ENCODE results near the gene RXRB.

RXRB gene

GRCh38 chr6:33169291-33170175 lies 30.9 kb downstream of the RXRB start:
- TF ChIP-seq, protein P1, sequence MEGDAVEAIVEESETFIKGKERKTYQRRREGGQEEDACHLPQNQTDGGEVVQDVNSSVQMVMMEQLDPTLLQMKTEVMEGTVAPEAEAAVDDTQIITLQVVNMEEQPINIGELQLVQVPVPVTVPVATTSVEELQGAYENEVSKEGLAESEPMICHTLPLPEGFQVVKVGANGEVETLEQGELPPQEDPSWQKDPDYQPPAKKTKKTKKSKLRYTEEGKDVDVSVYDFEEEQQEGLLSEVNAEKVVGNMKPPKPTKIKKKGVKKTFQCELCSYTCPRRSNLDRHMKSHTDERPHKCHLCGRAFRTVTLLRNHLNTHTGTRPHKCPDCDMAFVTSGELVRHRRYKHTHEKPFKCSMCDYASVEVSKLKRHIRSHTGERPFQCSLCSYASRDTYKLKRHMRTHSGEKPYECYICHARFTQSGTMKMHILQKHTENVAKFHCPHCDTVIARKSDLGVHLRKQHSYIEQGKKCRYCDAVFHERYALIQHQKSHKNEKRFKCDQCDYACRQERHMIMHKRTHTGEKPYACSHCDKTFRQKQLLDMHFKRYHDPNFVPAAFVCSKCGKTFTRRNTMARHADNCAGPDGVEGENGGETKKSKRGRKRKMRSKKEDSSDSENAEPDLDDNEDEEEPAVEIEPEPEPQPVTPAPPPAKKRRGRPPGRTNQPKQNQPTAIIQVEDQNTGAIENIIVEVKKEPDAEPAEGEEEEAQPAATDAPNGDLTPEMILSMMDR (IDR thresholded peaks at IDR 0.05) = no peak

- TF ChIP-seq, protein P1 (IDR thresholded peaks at IDR 0.05) = no peak
Measured at GRCh38 chr6:33168639-33169038, 31.8 kb downstream of the RXRB start.

DNA sequence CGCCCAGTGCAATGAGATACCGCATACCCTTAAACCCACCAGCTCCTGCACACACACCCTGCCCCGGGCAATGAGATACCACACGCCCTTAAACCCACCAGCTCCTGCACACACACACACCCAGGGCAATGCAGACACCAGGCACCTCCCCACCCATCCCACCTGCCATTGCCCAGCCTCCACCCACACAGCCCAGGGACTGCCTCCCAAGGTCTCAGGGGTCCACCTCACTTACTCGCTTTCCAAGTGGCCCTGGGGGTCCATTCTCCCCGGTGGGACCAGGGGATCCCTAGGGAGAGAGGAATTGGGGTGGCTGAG lies 32.2 kb downstream of the RXRB start:
- TF ChIP-seq, protein P1 (IDR thresholded peaks at IDR 0.05) = no peak

DNA sequence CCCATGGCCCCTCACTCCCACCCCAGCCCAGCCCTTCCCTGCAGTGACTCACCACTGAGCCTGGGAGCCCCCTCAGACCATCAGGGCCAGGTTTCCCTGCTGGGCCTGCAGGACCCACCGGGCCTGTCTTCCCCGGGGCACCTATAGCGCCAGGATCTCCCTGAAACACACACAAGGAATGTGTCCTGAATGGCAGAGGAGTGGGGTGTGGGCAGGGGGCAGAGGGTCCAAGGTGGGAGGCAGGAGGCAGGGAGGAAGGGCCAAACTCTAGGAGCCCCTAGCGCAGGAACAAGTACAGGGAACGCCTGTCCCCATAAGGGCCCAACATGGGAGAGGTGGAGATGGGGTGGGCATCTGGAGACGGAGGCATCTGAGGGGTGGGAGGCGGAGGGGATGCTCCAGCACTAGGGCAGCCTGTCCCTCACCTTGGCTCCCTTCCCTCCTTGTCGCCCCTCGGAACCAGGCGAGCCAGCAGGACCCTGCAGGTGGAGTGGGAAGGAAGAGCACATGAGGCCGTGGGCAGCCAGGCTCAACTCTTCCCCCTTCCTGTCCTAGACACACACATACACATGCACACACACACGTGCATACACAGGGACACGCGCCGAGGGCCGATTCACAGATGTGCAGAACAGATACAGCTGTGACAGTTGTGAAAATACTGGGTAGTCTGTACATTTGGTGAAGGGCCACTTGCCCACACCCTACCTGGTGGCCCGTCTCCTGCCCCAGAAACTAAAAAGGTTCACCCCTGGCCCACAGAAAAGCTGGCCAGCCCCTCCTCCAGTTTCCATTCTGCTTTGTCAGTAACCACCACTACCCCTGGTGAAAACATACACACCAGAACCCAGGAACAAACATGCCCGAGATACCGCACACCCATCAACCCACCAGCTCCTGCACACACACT lies 32.8 kb downstream of the RXRB start:
- TF ChIP-seq, protein P1 (IDR thresholded peaks at IDR 0.05) = no peak

DNA sequence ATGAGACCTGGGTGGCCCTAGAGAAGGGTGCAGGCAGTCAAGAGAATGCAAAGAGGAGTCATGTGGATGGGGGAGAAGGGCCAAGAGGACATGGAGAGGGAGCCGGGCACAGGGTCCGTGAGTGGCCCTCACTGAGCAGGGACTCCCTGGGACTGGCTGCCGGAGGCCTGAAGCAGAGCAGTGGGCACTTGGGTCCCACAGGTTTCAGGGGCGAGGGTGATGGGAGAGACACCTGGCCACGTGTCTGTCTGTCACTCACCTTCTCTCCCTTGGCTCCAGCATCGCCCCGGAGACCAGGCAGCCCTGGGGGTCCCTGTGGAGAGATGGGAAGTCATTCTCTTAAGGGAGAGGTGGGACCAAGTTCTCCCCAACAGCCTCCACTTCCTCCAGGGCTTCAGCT lies 33.7 kb downstream of the RXRB start:
- TF ChIP-seq, protein P1 (IDR thresholded peaks at IDR 0.05) = no peak

- TF ChIP-seq, protein P1 (IDR thresholded peaks at IDR 0.05) = no peak
Measured at GRCh38 chr6:33166363-33166762, 34.1 kb downstream of the RXRB start.

DNA sequence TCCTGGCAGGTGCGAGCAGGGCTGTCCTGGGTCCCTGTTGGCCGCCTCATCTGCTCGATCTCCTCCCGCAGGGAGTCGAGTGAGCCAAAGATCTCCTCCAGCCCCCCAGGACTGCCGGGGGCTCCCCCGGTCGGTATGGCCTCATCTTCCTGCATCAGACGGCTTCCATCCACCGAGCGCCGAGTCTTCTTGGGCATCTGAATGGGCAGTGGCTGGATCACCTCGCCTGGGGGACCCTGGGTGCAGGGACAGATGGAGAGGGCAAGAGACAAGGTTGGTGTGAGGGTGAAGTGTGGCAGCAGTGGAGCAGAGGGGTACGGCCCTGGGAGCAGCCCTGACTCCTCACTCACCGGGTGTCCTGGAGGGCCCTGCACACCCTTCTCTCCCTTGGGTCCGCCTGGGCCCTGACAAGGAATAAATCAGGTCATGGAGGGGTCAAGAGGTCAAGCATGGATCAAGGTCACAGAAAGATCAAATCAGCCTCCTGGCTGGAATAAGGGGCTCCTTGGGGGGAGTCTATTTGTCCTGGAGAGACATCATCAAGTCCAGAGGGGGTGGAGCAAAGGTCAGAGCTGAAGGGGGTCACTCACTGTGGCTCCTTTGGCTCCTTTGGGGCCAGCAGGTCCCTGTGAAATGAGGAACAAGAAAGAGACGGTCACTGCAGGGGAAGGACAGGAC lies 34.7 kb downstream of the RXRB start:
- TF ChIP-seq, protein P1 (IDR thresholded peaks at IDR 0.05) = no peak
